Caco-2 (cell line): ENCODE measurements around the gene HUS1. TPM values are rescaled to one million over a fixed set of nuclear protein-coding genes. Genes with fewer than 3 reads are reported as not detected.

Source experiments
- BruUV-seq: library from RNA; stranded (reverse); fragments of 400-500 nt; replicated peaks from 2 replicates; lab custom pipeline; 2021; lab: Mats Ljungman, UMichigan
- CTCF ChIA-PET: fragments of 300-600 bp; sonication (Branson Sonifier 250); formaldehyde crosslinking; loops from one replicate; lab custom pipeline; 2022; ENCODE audit warnings: antibody characterized with exemption; lab: Charles Lee
- POLR2A ChIA-PET: fragments of 300-600 bp; sonication (Branson Sonifier 250); formaldehyde crosslinking; loops from one replicate; lab custom pipeline; 2022; ENCODE audit warnings: antibody characterized with exemption; lab: Charles Lee
- DNase-seq, 2 experiments: peaks; one replicate each; pipeline versions ENCODE4 v3.0.0 to v3.0.0-alpha.2; 2020 to 2022
- H3K27me3 ChIP-seq: replicated peaks from 2 replicates; pipeline ENCODE4 v1.6.0; 2011; ENCODE audit warnings: low read length; ENCODE audit not compliant: control insufficient read depth, insufficient read depth
- H3K36me3 ChIP-seq: 2 replicates; pipeline ENCODE4 v1.5.1; 2011; ENCODE audit warnings: low read length; ENCODE audit not compliant: control insufficient read depth, insufficient read depth
- H3K4me1 ChIP-seq: fragments of 250-450 bp; sonication (Bioruptor Pico); 2 replicates; pipeline ENCODE4 v1.5.1; 2020; ENCODE audit warnings: mild to moderate bottlenecking
- H3K4me3 ChIP-seq: 2 replicates; pipeline ENCODE4 v1.5.1; 2011; ENCODE audit warnings: low read depth, mild to moderate bottlenecking, control low read depth, low read length
- H3K9me3 ChIP-seq: fragments of 250-450 bp; sonication (Bioruptor Pico); 2 replicates; pipeline ENCODE4 v1.5.1; 2020; ENCODE audit warnings: mild to moderate bottlenecking, moderate library complexity
- H3K27ac Mint-ChIP-seq: one replicate; pipeline ENCODE4 v1.8.0; 2022; ENCODE audit warnings: mixed read lengths; ENCODE audit not compliant: unreplicated experiment
- H3K27me3 Mint-ChIP-seq: one replicate; pipeline ENCODE4 v1.8.0; 2022; ENCODE audit warnings: mixed read lengths; ENCODE audit not compliant: insufficient read depth, unreplicated experiment
- H3K36me3 Mint-ChIP-seq: one replicate; pipeline ENCODE4 v1.8.0; 2022; ENCODE audit warnings: mild to moderate bottlenecking, mixed read lengths; ENCODE audit not compliant: insufficient read depth, unreplicated experiment
- H3K4me1 Mint-ChIP-seq: one replicate; pipeline ENCODE4 v1.8.0; 2022; ENCODE audit warnings: low read depth, mixed read lengths; ENCODE audit not compliant: unreplicated experiment
- H3K4me3 Mint-ChIP-seq: one replicate; pipeline ENCODE4 v1.8.0; 2022; ENCODE audit warnings: mild to moderate bottlenecking, moderate library complexity, mixed read lengths; ENCODE audit not compliant: unreplicated experiment
- H3K9me3 Mint-ChIP-seq: one replicate; pipeline ENCODE4 v1.8.0; 2022; ENCODE audit warnings: mixed read lengths; ENCODE audit not compliant: unreplicated experiment
- intact Hi-C: fragments of 100-400 bp; cut with micrococcal nuclease; formaldehyde crosslinking; loops from one replicate; pipeline ENCODE4 v1.10.0; 2022; ENCODE audit not compliant: unreplicated experiment
- total RNA-seq: library from RNA; stranded (reverse); gene quantifications from 2 replicates; pipeline ENCODE4 v1.2.3, GENCODE V29; 2022
- TF ChIP-seq, protein P1 (sequence below), 2 experiments: fragments of 200-600 bp in 1 of 2; IDR thresholded peaks; 1 replicate in 1 of 2; 2 replicates in 1 of 2; pipeline versions ENCODE4 v1.5.1 to v1.8.0; 2011 to 2022; ENCODE audit warnings: antibody characterized with exemption in 1 of 2, control low read depth in 1 of 2, inconsistent platforms in 1 of 2, low read depth in 1 of 2, low read length in 1 of 2, mild to moderate bottlenecking in 1 of 2, moderate library complexity in 1 of 2; ENCODE audit not compliant: insufficient read depth in 1 of 2, severe bottlenecking in 1 of 2, unreplicated experiment in 1 of 2

HUS1 gene
- total RNA-seq, 1 experiment from 2014 or later, result 32.3 TPM

DNA sequence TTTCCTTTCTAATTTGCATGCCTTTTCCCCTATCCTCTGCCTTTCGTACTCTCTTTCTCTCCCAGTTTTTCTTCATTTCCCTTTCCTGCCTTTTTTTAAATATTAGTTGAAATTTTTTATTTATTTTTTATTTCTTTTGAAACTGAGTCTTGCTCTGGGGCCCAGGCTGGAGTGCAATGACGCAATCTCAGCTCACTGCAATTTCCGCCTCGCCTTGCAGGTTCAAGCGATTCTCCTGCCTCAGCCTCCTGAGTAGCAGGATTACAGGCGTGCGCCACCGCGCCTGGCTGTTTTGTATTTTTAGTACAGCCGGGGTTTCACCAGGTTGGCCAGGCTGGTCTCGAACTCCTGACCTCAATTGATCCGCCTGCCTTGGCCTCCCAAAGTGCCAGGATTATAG, 20.0 kb upstream of the HUS1 start:
- H3K9me3 ChIP-seq, result no peaks in the 10 kb centered on the region
- BruUV-seq, result no TSS peak
- CTCF ChIA-PET, result no interaction called here
- no peak for DNase-seq
- Mint-ChIP-seq H3K27ac (no peak overlapping the region), H3K4me3 (no peak overlapping the region), H3K36me3 (no peaks in the 10 kb centered on the region), H3K4me1 (peaks cover 15% of the 10 kb centered on the region), H3K9me3 (peaks cover 27% of the 10 kb centered on the region), H3K27me3 (no peaks in the 10 kb centered on the region)
- POLR2A ChIA-PET, result interaction anchor here (1.0 kb wide), 1 partner anchor 95 kb away, joined by 3 read pairs; no protein-coding TSS in a partner anchor
- H3K4me1 ChIP-seq, result no peaks in the 10 kb centered on the region
- TF ChIP-seq, protein P1, sequence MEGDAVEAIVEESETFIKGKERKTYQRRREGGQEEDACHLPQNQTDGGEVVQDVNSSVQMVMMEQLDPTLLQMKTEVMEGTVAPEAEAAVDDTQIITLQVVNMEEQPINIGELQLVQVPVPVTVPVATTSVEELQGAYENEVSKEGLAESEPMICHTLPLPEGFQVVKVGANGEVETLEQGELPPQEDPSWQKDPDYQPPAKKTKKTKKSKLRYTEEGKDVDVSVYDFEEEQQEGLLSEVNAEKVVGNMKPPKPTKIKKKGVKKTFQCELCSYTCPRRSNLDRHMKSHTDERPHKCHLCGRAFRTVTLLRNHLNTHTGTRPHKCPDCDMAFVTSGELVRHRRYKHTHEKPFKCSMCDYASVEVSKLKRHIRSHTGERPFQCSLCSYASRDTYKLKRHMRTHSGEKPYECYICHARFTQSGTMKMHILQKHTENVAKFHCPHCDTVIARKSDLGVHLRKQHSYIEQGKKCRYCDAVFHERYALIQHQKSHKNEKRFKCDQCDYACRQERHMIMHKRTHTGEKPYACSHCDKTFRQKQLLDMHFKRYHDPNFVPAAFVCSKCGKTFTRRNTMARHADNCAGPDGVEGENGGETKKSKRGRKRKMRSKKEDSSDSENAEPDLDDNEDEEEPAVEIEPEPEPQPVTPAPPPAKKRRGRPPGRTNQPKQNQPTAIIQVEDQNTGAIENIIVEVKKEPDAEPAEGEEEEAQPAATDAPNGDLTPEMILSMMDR (IDR thresholded peaks at IDR 0.05; ENCODE audit: insufficient read depth in 1 of 2, low read depth in 1 of 2, low read length in 1 of 2, severe bottlenecking in 1 of 2, unreplicated experiment in 1 of 2), result no peak
- H3K4me3 ChIP-seq, result no peak overlapping the region
- intact Hi-C loops, result no loop called here
- H3K27me3 ChIP-seq, result no peaks in the 10 kb centered on the region
- no peaks in the 10 kb centered on the region for H3K36me3 ChIP-seq

DNA sequence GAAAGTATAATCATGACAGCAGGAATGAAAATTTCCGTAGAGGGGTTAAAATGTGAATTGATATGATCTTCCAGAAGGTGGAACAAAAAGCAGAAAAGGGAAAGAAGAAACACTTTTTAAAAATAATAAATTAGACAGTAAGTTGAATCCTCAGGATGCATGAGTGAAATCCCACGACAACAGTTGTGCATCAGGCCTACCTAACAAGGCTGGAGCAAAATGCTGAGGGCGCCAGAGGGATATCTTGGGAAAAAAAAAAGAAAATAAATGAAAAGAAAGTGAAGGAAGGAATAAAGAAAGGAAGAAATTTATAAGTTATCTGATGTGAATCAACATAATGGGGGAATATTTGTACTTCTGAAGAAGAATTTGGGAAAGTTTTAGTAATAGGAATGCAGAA, 13.0 kb upstream of the HUS1 start:
- no TSS peak for BruUV-seq
- no peaks in the 10 kb centered on the region for H3K36me3 Mint-ChIP-seq
- H3K4me3 ChIP-seq, result no peak overlapping the region

DNA sequence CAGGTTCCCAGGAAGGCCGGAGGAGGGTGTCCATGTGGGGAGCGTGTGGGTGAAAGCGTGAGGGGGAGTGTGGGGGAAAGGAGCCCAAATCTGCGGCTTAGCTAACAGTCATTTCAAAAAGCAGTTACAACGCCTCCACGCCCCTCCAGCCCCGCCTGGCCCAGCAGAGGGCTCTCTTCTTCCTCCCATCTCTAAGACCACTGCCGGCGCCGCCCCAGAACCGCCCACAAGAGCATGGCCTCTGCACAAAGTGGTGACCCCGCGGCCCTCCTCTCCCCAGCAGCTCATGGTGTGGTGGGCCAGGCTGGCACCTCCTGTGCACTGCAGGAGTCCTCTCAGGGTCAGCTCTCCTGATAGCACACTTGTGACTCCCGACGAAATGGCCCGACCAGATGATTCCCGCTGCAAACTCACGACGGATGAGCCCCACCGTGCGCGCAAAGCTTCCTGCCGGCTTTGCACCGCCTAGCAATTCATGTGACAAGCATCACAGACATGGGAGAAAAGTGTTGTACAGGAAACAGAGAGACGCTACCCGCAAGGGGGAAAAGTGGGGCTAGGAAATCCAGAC, 12.4 kb upstream of the HUS1 start:
- peak; percentile 88 to 90 for DNase-seq
- POLR2A ChIA-PET, result interaction anchor here (0.6 kb wide), 1 partner anchor 96 kb away, joined by 3 read pairs; no protein-coding TSS in a partner anchor
- H3K27me3 ChIP-seq, result no peaks in the 10 kb centered on the region
- H3K4me3 Mint-ChIP-seq, result peak overlapping the region; percentile 85
- peaks cover 13% of the 10 kb centered on the region for H3K9me3 Mint-ChIP-seq
- H3K4me1 Mint-ChIP-seq, result peaks cover 25% of the 10 kb centered on the region
- no peaks in the 10 kb centered on the region for H3K36me3 ChIP-seq
- TF ChIP-seq, protein P1 (IDR thresholded peaks at IDR 0.05; ENCODE audit: insufficient read depth in 1 of 2, low read depth in 1 of 2, low read length in 1 of 2, severe bottlenecking in 1 of 2, unreplicated experiment in 1 of 2), result peak; percentile 72 to 82
- H3K36me3 Mint-ChIP-seq, result no peaks in the 10 kb centered on the region
- peak overlapping the region; percentile 51 for H3K4me3 ChIP-seq
- BruUV-seq, result no TSS peak
- CTCF ChIA-PET, result interaction anchor here (0.6 to 2.3 kb wide), 9 partner anchors 9 to 163 kb away, joined by 3 to 27 read pairs (median 5); partner anchors contain the start of genes PKD1L1 and UPP1
- H3K27ac Mint-ChIP-seq, result peak overlapping the region; percentile 68
- H3K4me1 ChIP-seq, result peaks cover 23% of the 10 kb centered on the region
- no peaks in the 10 kb centered on the region for H3K9me3 ChIP-seq
- intact Hi-C loops, result loop anchor here (1.0 to 2.0 kb wide), 4 partner anchors 43 to 162 kb away; partner anchors contain the start of genes C7orf57 and UPP1
- no peaks in the 10 kb centered on the region for H3K27me3 Mint-ChIP-seq

More for the DNA sequence above, 13.0 kb upstream of the HUS1 start:
- TF ChIP-seq, protein P1 (IDR thresholded peaks at IDR 0.05; ENCODE audit: insufficient read depth in 1 of 2, low read depth in 1 of 2, low read length in 1 of 2, severe bottlenecking in 1 of 2, unreplicated experiment in 1 of 2), result no peak
- H3K4me3 Mint-ChIP-seq, result peak overlapping the region; percentile 85
- Histone ChIP-seq H3K9me3 (no peaks in the 10 kb centered on the region), H3K36me3 (no peaks in the 10 kb centered on the region), H3K27me3 (no peaks in the 10 kb centered on the region), H3K4me1 (peaks cover 23% of the 10 kb centered on the region)
- no peaks in the 10 kb centered on the region for H3K27me3 Mint-ChIP-seq
- peaks cover 25% of the 10 kb centered on the region for H3K4me1 Mint-ChIP-seq
- intact Hi-C loops, result loop anchor here (2.0 kb wide), 1 partner anchor 42 kb away; the partner anchor contains the start of gene C7orf57
- H3K9me3 Mint-ChIP-seq, result peaks cover 13% of the 10 kb centered on the region
- peak overlapping the region; percentile 68 for H3K27ac Mint-ChIP-seq
- ChIA-PET CTCF (interaction anchor here (1.0 to 2.3 kb wide), 6 partner anchors 48 to 162 kb away, joined by 4 to 27 read pairs (median 12); partner anchors contain the start of gene UPP1), POLR2A (no interaction called here)
- DNase-seq, result no peak
